ENCODE data around the gene CACNA1E. TPM values are rescaled to one million over a fixed set of nuclear protein-coding genes. Genes with fewer than 3 reads are reported as not detected.

CACNA1E gene
- total RNA-seq, 1 donor from 2014 or later: not detected

DNA sequence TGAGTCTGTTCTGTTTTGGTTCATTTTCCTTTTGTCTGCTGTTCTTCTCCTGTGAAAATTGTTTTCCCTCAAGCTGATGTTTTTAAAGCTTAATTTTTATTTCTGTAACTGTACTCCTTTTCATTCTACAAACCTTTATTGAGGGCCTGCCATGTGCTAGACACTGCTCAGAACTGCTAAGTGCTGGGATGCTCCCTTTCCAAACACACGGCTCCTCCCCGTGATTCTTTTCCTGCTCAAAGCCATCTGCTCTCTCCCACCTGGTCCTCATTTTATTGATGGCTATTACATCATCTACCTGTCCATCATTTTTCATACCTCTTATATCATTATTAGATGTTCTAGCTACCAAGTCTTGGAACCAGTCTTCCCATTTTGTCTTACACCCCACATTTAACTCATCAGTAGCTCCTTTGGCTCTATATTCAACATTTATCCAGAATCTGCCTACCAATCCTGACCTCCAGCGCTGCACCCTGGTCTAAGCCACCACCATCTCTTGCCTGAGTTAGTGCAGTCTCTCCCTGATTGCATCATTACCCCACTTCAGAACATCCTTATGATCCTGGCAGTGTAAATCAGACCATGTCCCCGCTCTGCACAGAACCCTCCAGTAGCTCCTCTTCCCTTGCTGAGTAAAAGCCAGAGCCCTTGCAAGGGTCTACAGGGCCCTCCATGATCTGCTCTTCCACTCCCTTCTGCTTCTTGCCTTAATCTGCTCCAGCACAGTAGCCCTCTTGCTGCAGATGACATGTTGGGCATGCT is 118.1 kb downstream of the CACNA1E start:
- no peaks in the 10 kb centered on the region for H3K4me1 Mint-ChIP-seq (ENCODE audit: low read depth)
- H3K27ac Mint-ChIP-seq (ENCODE audit: unreplicated experiment): no peak overlapping the region
- no peak for DNase-seq (ENCODE audit: low spot score)
- no peaks in the 10 kb centered on the region for H3K36me3 Mint-ChIP-seq (ENCODE audit: low read depth)
- TF ChIP-seq, protein P1, sequence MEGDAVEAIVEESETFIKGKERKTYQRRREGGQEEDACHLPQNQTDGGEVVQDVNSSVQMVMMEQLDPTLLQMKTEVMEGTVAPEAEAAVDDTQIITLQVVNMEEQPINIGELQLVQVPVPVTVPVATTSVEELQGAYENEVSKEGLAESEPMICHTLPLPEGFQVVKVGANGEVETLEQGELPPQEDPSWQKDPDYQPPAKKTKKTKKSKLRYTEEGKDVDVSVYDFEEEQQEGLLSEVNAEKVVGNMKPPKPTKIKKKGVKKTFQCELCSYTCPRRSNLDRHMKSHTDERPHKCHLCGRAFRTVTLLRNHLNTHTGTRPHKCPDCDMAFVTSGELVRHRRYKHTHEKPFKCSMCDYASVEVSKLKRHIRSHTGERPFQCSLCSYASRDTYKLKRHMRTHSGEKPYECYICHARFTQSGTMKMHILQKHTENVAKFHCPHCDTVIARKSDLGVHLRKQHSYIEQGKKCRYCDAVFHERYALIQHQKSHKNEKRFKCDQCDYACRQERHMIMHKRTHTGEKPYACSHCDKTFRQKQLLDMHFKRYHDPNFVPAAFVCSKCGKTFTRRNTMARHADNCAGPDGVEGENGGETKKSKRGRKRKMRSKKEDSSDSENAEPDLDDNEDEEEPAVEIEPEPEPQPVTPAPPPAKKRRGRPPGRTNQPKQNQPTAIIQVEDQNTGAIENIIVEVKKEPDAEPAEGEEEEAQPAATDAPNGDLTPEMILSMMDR (IDR thresholded peaks at IDR 0.05): no peak
- H3K9me3 Mint-ChIP-seq (ENCODE audit: low read depth): peaks cover 7% of the 10 kb centered on the region
- H3K27me3 Mint-ChIP-seq (ENCODE audit: low read depth): no peaks in the 10 kb centered on the region
- H3K4me3 Mint-ChIP-seq (ENCODE audit: unreplicated experiment): no peak overlapping the region

DNA sequence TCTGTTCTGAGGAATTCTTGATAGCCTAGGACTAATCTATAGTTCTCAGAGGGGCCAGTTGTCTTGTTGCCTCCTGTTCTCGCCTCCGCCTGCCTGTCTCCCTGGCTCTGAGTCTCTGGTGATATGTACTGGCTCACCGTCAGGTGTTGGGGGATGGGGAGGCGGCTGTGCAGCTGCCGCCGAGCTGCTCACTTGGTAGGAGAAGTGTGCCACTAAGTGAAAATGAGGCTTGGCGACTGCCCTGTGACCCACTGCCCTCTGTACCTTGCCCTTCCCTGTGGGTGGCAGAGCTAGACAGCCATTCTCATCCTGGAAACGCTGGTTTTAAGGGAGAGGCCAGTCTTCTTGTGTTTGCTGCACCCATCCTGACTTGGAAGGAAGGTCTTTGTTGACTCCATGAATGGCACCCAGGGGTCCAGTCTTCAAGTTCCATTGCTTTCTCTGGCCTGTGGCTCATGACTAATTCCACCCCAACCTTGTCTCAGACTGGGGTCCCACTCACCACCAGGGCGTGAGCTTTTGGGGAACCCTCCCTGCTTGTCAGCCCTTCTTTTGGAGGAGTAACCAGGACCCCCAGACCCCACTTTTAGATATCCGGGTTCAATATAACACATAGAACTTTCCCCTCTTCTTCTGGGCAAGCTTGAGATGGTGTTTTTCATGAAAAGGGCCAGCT is 120.6 kb downstream of the CACNA1E start:
- H3K27ac Mint-ChIP-seq (ENCODE audit: unreplicated experiment): no peak overlapping the region
- no peak for DNase-seq (ENCODE audit: low spot score)
- peaks cover 8% of the 10 kb centered on the region for H3K9me3 Mint-ChIP-seq (ENCODE audit: low read depth)
- H3K27me3 Mint-ChIP-seq (ENCODE audit: low read depth): no peaks in the 10 kb centered on the region
- H3K4me3 Mint-ChIP-seq (ENCODE audit: unreplicated experiment): no peak overlapping the region
- no peaks in the 10 kb centered on the region for H3K4me1 Mint-ChIP-seq (ENCODE audit: low read depth)
- TF ChIP-seq, protein P1 (IDR thresholded peaks at IDR 0.05): no peak
- no peaks in the 10 kb centered on the region for H3K36me3 Mint-ChIP-seq (ENCODE audit: low read depth)

DNA sequence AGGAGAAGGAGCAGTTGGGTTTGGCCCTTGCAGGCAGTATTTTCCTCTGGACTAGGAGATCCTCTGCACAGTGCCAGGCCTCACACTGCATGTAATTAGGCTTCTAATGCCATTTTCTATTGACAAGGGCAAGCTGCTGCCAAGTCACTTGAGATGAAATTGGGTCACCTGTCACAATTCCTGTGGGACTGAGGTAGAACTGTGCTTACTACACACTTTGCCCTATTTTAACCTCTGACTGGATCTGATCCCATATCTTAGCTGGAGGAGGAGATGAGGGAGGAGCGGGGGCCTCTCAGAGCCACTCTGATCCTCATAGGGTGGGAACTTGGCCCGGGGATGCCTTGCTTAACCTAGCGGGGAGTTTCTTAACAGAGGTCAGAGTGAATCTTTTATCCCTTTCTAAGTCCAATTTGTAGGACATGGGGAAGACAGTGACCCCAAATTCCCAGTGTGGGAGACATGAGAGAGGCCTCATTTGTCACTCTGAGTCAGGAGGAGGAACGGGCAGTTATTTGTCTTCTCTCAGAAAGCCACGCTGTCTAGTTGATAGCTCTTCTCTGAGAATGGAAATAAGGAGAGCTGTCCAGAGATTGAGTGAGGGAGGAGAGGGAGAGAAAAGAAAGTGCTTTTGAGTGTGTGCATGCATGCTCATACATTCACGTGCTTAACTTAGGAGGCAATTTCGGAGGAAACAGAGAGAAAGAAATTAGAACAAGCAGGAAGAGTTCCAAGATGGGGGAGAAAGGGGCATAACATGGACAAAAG is 121.3 kb downstream of the CACNA1E start:
- Mint-ChIP-seq H3K4me3 (ENCODE audit: unreplicated experiment) (no peak overlapping the region), H3K36me3 (ENCODE audit: low read depth) (no peaks in the 10 kb centered on the region), H3K4me1 (ENCODE audit: low read depth) (no peaks in the 10 kb centered on the region), H3K9me3 (ENCODE audit: low read depth) (peaks cover 6% of the 10 kb centered on the region), H3K27ac (ENCODE audit: unreplicated experiment) (no peak overlapping the region), H3K27me3 (ENCODE audit: low read depth) (no peaks in the 10 kb centered on the region)
- no peak for DNase-seq (ENCODE audit: low spot score)
- TF ChIP-seq, protein P1 (IDR thresholded peaks at IDR 0.05): no peak

DNA sequence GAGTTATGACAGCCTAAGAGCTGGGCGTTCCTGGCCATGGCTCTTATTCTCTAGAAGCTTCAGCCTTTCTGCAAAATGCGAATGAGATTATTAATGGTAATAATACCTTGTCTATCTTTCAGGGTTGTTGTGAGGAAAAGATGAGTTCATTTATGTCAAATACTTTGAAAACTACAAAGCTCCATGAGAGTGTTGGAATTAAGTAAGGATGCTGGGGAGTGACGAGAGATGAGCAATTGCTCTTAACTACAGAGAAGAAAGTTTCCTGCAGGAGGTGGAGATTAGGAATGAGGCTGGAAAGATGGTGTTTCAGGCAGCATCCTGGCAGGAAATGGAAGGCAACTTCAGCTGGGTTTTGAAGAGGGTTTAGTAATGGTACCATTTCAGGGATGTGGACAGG is 124.2 kb downstream of the CACNA1E start:
- H3K4me3 Mint-ChIP-seq (ENCODE audit: unreplicated experiment): no peak overlapping the region
- no peaks in the 10 kb centered on the region for H3K4me1 Mint-ChIP-seq (ENCODE audit: low read depth)
- no peak overlapping the region for H3K27ac Mint-ChIP-seq (ENCODE audit: unreplicated experiment)
- H3K9me3 Mint-ChIP-seq (ENCODE audit: low read depth): peaks cover 17% of the 10 kb centered on the region
- H3K36me3 Mint-ChIP-seq (ENCODE audit: low read depth): no peaks in the 10 kb centered on the region
- DNase-seq (ENCODE audit: low spot score): no peak
- TF ChIP-seq, protein P1 (IDR thresholded peaks at IDR 0.05): no peak
- H3K27me3 Mint-ChIP-seq (ENCODE audit: low read depth): no peaks in the 10 kb centered on the region

DNA sequence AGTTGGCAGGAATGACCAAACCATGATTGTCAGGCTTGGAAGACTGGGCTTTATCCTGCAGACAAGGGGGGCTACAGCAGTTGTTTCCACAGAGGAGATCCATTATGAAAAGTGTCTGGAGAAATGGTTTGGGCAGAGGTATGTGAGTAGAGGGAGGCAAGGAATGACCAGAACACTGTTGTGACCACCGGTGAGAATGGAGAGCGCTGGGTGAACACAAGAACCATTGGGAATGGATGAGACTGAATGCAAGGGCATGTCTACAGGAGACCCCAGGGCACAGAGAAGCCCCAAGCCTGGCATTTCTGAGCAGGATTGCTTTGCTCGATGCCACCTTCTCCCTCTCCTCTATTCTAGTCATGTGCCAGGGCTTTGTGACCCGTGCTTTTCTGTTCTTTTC is 125.1 kb downstream of the CACNA1E start:
- Mint-ChIP-seq H3K36me3 (ENCODE audit: low read depth) (no peaks in the 10 kb centered on the region), H3K4me1 (ENCODE audit: low read depth) (no peaks in the 10 kb centered on the region), H3K27ac (ENCODE audit: unreplicated experiment) (no peak overlapping the region), H3K9me3 (ENCODE audit: low read depth) (peaks cover 22% of the 10 kb centered on the region), H3K4me3 (ENCODE audit: unreplicated experiment) (no peak overlapping the region), H3K27me3 (ENCODE audit: low read depth) (no peaks in the 10 kb centered on the region)
- DNase-seq (ENCODE audit: low spot score): no peak
- TF ChIP-seq, protein P1 (IDR thresholded peaks at IDR 0.05): no peak
